GM21717 (cell line): ENCODE results near the gene CELF4.

ENCODE experiments used
- ATAC-seq: cut with Tn5 transposase; IDR thresholded peaks from one replicate; pipeline ENCODE4 v1.9.1; 2021; ENCODE audit warnings: mild to moderate bottlenecking, moderate library complexity; ENCODE audit not compliant: unreplicated experiment

Gene CELF4

DNA sequence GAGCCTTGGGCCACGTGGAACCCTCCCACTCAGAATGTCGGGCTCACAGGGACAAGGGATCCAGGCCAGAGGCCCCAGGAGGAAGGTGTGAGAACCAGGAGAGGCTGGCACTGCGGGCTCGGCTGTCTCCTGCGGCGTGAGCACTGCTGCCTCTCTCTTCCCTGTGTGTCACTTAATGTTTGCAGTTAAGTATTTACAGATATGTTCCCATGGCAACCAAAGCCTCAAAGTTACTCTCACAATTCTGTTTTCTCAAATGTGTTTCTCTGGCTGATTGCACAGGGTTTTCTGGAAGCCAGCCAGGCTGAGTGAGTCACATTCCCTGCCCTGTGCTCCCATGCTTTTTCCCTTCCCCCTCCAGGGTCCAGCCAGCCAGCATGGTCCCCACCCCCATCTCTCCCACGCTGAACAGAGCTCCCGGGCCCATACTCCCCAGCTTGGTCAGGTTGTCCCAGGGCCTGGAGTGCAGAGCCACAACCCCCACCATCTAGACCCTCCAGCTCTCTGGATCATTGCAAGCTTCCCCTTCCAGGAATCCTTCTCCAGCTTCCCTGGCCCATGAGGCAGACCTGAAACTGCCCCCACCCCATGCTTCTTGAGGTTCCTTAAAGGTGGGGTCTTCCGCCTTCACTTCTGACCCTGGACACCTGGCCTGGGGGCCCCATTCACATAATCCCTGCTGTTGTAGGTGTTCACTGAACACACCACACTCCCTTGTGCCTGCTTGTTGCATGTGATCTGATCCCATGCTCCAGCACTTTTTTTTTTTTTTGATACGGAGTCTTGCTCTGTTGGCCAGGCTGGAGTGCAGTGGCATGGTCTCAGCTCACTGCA lies 265.9 kb downstream of the CELF4 start:
- ATAC-seq: no peak

DNA sequence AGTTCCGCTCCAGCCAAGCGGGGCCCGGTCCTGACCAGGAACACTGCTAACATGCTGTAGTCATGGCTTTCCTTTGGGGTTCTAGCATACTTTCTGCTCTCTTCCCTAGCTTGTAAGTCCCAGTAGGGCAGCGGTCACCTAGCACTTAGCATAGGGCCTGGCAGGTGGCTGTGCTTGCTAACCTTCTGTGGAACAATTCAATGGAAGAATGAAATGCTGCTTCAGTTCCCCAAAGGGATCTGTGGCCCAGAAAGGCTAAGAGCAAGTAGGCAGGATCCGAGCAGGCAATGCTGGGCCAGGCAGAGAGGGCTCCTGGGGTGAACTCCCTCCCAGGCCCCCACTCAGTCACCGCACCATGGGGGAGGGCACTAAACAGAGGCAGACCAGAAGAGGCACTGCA lies 266.8 kb downstream of the CELF4 start:
- ATAC-seq: no peak

DNA sequence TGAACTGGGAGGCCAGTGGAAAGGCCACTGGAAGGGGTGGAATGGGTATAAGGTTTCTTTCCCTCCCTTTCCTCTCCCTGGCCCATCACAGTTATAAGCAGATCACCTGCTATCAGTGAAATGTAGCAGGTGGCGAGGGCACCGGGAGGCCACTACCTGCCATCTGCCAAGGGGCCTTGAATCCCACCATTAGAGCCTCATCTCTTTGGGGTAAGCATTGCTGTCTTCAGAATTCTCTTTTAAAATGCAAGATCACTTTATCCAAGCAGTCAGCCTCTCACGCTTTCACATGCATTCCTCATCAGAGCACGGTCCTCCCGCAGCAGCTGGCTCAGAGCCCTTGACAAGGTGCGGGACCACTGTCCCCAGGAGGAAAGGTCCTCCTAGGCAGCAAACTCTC lies 268.5 kb downstream of the CELF4 start:
- no peak for ATAC-seq

DNA sequence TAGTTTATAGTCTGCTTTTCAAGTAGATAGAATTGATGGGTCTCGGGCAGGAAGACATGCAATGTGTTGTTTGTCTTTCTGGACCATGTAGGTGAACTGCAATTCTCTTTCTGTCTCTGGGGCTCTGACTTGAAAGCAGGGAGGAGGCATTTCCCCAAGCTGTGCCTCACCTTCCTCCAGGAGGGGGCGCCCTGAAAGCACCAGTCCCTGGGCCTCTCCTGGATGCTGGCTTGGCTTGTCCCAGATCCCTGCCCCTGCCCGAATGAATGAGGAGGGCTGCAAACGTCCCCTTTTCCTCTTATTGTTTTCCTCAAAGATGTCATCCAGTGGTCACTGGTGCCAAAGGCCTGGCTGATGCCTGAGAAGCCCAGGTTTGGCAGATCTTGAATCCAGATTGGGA lies 270.6 kb downstream of the CELF4 start:
- ATAC-seq: no peak

DNA sequence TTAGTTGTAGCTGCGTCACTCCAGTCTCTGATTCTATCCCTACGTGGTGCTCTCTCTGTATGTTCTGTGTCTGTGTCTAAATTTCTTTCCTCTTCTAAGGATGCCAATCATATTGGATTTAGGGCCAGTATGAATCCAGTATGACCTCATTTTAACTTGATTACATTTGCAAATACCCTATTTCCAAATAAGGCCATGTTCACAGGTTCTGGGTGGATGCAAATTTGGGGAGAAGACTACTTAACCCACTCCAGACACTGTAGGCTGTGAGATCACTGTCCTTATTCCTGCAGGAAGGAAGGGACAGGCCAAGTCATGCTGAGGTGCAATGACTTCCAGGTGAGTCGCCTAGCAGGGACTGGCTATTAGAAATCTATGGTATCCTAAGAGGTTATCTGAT lies 272.2 kb downstream of the CELF4 start:
- ATAC-seq: no peak

DNA sequence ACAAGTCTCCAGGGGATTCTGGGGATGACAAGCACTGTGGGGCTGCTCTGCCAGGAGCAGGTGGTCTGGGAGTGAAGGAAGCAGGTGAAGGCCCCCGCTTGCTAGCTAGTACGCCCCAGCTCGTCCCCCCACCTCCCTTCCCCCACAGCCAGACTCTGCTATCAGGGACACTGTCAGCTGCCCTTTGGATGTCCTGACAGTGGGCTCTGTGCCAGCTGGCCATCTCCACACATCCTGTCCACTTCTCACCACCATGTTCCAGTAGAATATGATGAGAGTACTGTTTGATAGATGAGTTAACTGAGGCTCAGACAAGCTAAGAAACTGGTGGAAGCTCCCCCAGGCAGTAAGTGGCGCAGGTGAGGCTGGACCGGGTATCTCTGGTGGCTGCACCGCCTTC lies 276.2 kb downstream of the CELF4 start:
- ATAC-seq: no peak

DNA sequence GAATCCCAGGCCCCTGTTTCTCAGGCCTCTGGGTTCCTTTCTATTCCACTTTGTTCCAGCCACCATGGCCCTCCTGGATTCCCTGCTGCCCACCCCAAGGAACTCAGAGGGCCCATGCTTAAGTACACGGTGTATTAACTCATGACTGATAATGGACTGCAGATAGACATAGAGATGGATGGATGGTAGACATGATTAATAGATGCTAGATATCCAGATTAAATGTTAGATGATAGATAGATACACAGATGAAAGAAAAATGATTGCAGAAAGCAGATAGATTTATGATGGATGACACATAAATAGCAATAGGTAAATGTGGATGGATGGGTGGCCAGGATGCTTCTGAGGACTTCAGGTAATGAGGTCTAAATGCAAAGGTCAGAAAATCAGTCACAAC lies 278.0 kb downstream of the CELF4 start:
- ATAC-seq: no peak

DNA sequence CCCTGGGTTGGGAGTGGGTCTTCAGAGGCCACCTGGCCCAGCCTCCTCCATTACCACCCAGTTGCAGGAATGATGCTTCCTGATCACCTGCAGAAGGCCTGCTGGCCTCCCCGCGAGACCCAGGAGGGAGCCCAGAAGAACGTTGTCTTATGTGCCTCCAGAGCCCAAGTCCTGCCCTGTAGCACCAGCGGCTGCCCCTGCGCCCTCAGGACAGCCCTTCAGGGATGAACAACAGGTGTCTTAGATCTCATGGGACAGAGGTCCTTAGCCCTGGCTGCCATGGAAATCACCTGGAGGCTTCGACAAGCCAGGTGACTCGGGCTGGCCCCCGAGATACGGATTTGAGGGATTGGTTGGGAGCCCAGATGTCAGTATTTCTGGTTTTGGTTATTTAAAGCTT lies 278.8 kb downstream of the CELF4 start:
- no peak for ATAC-seq

DNA sequence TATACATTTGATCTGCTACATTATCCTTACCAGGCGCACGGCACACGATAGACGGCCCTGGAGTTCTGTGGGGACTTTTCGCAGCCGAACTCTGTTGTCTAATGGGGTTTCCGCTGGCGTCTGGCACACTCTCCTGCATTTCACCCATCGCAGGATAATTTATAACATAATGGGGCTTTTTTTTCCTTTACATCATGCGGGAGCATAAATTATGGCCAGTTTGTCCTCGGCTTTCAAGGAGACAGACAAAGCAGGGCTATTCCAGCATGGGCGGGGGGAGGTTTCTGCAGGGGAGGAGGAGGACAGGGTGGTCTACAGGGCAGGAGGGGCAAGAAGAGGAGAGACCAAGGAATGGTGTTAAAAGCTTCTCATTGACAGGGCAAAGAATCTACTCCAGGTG lies 279.8 kb downstream of the CELF4 start:
- ATAC-seq: no peak

DNA sequence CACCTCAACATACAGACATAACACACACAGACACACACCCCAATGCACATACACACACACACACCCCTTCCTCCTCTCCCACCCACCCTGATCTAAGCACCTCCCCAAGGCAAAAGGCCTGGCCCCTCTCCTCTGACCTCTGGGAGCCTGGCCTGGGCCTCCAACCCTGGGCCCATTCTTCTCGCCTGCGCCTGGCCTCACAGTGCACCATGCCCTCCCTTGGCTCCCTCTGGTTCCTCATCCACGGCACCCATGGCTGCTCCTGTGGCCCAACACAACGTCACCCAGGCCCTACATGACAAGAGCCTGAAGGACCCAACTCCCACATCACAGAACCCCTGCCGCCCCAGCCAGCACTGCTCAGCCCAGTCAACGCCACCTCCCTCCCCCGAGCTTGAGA lies 281.3 kb downstream of the CELF4 start:
- ATAC-seq: no peak

DNA sequence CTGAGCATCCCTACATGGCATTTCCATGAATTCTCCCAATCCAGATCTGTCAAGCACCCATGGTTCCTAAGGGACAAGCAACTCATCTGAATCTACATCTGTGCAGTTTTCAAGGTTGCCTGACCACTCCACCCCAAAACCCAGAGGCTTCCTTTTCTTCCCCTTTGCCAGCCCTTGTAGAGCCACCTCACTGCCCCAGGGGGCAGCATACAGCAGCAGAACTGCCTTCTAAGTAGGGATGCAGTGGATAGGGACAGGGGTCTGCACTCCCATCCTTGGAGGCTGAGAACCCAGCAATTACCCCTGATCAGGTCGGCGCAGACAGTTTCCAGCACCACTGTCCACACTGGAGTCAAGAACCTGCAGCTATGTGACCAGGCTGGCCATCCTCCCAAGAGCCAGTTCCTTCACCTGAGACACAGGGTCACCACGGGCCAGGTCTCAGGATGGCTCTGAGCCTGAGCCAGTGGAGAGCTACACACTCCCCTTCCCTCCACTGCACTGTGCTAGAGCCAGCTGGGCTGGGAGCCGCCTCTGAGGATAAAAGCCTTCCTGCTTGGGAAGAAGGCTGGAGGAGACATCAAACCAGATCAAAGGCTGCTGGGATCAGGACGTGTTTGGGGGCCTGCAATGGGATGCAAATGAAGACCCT lies 283.1 kb downstream of the CELF4 start:
- ATAC-seq: no peak

DNA sequence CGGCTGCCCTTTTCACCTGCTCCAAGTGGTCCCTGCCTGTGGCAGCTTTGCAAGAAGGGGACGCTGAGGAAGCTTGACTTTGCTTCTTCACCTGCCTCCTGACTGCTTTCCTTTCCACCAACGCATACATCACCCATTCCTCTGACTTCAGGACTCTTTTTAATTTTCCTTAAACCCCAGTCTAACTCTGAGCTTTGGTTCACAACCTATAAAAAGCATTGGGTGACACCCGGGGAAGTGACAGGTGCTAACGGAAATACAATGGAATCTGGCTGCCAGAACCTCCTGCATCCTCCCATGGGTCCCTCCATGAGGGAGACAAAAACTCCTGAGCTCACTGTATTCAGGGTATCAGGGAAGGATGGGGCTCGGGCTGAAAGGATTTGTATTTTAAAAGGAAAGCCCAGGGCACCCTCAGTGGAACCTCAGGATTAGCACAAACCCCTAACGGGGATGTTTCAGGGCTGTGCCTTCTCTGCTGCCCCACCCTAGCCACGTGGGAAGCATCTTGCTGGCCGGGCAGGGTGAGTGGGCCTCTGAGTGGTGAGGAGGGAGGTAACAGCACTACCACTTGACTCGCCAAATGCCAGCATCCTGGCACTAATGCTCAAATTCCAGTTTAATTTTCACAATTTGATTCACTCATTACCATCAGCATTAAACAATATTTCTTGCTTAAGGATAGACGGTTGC lies 284.8 kb downstream of the CELF4 start:
- ATAC-seq: no peak

DNA sequence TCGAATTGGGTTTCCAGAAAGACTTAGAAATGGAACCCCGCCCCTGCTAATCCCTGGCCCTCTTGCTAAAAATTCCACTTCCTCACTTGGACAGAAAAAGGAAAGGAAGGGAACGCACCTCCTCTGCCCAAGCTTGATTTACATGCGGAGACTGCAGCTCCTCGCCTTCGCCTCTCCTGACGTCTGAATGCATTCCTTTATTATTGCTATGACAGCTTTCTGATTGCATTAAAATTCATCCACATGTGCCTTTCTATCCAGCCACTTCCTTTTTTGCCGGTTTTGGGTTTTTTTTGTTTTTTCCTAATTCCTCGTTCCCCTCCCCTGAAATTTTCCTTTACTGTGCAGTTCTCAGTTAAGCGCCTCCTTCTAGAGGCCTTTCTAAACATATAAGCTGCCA lies 287.8 kb downstream of the CELF4 start:
- no peak for ATAC-seq

DNA sequence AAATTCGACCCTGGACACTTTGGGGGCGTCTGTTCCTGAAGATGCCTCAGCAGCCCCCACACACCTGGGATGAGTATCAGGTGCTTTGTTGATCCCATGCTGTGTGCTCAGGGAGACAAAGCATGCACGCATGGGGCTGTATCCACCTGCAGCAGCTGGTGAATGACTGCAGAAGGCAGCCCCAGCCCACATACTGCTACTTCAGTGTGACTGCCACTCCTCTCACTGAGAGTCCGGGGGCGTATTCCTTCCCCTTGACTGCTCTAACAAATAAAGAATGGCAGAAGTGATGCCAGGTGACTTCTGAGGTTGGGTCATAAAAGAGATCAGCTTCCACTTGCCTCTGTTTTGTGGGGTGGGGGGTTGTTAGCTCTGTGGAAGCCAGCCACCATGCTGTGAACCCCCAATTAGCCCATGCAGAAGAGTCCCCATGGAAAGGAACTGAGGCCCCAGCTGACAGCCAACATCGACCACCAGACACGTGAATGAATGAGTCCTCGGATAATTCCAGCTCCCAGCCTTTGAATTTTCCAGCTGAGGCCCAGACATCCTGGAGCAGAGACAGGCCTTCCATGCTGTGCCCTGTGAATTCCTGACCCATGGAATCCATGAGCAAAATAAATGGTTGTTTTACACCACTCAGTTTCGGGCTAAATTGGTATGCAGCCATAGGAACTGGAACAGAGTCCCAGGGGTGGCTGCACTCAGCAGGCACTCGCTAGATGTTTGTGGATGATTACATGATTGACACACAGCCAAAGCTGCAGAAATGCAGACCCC lies 289.3 kb downstream of the CELF4 start:
- no peak for ATAC-seq

DNA sequence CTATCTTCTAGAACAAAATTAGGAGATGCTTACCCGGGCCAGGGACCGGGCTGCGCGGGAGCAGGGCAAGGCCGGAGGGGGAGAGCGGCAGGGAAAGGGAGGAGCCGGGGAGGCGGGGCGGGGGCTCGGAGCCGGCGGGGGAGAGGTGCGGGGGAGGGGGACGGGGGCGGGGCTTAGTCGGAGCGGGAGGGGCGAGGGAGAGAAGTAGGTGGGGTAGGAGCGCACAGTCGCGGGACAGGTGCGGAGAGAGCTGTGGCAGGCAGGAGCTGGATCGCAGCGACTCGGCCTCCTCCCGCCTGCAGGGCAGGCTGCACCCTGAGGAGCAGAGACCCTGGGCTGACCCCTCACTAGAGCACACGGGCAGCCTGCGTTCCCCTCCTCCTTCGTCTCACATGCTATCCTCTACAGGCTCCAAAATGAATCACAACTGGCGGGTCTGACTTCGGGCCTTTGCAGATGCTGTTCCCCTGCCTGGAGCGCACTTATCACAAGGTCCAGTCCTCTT lies 290.3 kb downstream of the CELF4 start:
- ATAC-seq: no peak

DNA sequence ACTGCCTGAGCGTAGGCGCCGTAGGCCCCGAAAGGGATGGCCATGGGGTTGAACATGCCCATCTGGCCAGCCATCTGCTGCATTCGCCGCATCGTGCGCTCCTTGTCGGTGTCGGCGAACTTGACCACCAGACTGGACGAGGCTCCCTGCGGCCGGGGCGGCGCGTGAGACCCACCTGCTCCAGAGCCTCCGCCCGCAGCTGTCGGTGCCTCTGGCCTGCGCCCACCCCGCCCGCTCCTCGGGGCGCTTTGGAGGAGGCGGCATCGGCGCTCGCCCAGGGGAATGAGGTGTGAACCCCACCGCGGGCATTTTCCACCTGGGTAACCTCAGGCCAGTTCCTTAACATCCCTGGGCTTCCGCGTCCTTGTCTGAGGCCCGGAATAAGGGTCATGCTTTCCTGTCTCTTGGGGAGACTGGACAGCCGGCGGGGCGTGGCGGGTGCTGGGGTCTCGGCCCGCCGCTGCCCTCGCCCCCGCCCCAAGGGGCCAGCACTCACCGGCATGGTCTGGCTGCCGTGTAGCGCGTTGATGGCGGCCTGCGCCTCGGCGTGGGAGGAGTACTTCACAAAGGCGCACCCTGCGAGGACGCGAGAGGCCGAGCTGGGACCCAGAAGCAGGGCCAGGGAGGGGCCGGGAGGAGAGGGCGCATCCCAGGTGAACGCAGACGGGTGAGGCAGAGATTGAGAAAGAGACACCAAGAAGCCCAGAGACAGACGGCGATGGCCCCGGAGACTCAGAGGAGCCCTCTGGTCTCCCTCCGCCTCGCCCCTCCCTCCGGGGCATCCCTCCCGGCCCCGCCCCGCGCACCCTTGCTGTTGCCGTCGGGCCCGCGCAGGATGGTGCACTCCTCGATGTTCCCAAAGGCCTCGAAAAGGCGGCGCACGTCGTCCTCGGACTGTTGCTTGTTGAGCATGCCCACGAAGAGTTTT lies 291.0 kb downstream of the CELF4 start:
- no peak for ATAC-seq

DNA sequence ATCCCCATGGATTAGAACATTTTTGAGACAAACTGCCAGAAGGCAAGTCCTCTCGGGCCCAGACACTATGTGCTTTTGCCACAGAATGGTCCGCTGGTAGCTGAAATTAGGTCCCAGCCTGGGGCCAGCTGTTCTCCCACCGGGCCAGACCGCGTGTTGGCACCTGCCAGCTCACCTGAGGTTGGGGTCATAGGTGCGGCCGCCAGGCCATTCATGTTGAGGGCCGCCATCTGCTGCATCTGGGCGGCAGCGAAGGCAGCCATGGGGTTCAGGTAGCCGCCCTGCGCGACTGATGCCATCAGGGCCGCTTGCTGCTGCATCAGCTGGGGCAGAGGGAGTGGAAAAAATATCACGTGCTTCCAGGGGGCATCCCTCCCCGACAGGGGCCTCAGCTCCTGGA lies 292.8 kb downstream of the CELF4 start:
- no peak for ATAC-seq

DNA sequence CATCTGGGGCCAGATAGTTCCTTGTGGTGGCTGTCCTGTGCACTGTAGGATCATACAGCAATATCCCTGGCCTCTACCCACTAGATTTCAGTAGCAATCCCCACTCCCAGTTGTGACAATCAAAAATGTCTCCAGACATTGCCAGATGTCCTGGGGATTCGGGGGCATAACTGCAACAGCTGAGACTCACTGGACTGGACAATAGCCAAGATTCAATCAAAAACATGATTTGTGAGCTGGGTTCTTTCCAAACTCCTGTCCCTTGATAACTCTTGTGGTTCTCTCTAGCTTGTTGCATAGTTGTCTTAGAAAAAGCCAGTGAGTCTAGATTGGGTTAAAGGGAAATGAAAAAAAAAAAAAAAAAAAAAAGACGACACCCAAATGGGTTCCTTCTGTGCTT lies 293.4 kb downstream of the CELF4 start:
- no peak for ATAC-seq

DNA sequence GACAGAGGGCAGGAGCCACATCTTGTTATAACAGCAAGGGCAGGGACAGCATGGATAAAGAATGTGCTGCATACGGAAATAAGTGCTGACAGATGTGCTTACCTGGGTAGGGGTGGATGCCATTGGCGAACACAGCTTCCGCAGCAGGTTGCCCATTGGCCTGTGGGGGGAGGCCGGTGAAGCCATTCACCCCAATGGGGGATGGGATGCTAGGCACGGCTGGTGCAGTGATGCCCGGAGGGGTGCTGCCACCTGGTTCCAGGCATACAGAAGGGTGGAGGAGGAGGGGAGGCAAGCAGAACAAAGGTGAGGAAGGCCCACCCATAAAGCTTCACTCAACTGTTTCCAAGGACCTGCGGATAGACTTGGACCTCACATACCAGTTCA lies 294.9 kb downstream of the CELF4 start:
- no peak for ATAC-seq

DNA sequence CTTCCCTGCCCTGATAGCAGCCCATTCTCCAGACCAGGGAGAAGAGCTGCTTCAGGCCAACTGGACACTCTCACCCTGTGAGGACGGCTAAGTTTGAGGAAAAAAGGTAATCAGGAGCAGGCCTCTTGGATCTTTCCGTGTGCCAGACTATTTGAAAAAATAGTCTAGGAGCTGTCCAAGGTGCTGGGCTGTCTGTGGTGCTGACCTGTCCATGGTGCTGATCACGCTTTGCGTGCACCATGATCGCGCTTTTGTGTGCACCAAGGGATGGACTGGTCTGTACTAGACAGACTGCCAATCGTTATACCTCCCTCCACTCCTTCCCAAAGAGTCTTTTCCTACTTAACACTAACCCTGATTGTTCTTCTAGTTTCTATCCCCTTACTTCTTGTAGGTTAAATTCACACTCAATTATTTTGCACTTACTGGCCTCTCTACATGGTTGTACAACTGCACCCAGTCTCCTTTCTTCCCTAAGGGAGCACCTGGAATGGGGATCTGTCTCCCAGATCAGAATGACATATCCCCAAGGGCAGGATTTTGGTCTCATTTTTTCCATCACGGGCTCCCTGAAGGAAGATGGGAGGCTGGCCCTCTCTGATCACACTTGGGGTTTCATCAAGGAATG lies 295.4 kb downstream of the CELF4 start:
- ATAC-seq: no peak
